Testis (tissue), 3 donors: ENCODE data around the gene ULK4. TPM values are rescaled to one million over a fixed set of nuclear protein-coding genes. Genes with fewer than 3 reads are reported as not detected.

Experiments
- DNase-seq: peaks from one replicate; pipeline ENCODE4 v3.0.0-alpha.2; 2019
- H3K27ac ChIP-seq, 2 donors: fragments of 200-600 bp; sonication (generic); one replicate each; pipeline ENCODE4 v1.5.1; 2019
- H3K27me3 ChIP-seq: fragments of 200-600 bp; sonication (generic); one replicate; pipeline ENCODE4 v1.5.1; 2019
- H3K36me3 ChIP-seq: fragments of 200-600 bp; sonication (generic); one replicate; pipeline ENCODE4 v1.5.1; 2017; ENCODE audit warnings: low read depth; ENCODE audit errors: missing control alignments
- H3K4me1 ChIP-seq: fragments of 200-600 bp; sonication (generic); one replicate; pipeline ENCODE4 v1.5.1; 2019
- H3K4me3 ChIP-seq, 2 donors: fragments of 200-600 bp; sonication (generic); one replicate each; pipeline ENCODE4 v1.5.1; 2017 to 2019
- H3K9me3 ChIP-seq: fragments of 200-600 bp; sonication (generic); one replicate; pipeline ENCODE4 v1.5.1; 2017
- CTCF ChIP-seq, 3 experiments: fragments of 450-650 bp in 2 of 3; fragments of 200-600 bp in 1 of 3; sonication (generic) in 1 of 3; IDR thresholded peaks; one replicate each; pipeline ENCODE4 v1.5.1; 2016 to 2019; ENCODE audit warnings: antibody characterized with exemption in 3 of 3, mild to moderate bottlenecking in 2 of 3, moderate library complexity in 1 of 3
- POLR2A ChIP-seq: fragments of 450-650 bp; IDR thresholded peaks from one replicate; pipeline ENCODE4 v1.6.1; 2017; ENCODE audit warnings: antibody characterized with exemption, mild to moderate bottlenecking, moderate library complexity
- WGBS, 2 donors: methylation state at CpG; one replicate each; pipeline ENCODE4 v1.1.5; 2018; 5-methylcytosine and 5-hydroxymethylcytosine counted together
- intact Hi-C: fragments of 100-400 bp; cut with DNase I; formaldehyde crosslinking; loops from one replicate; pipeline ENCODE4 v1.15.1; 2023; ENCODE audit warnings: low total_unique reads
- polyA plus RNA-seq: library from polyadenylated mRNA; stranded (reverse); fragments of 350-450 nt; fragmentation: Illumina TruSeq; extraction: RNeasy Lipid Tissue Mini Kit (QIAGEN cat#74804); gene quantifications from one replicate; pipeline ENCODE4 v1.2.3, GENCODE V29; 2014; ENCODE audit warnings: low read depth, low replicate concordance; ENCODE audit not compliant: insufficient read depth
- total RNA-seq, 2 donors: library from RNA; depleted of rRNA; stranded (reverse); fragments of >200 nt; gene quantifications; one replicate each; pipeline ENCODE4 v1.2.3, GENCODE V29; 2016

Gene ULK4
- total and polyA plus RNA-seq, 3 donors from 2014 or later, result 45.7 to 91.6 (median 47.4) TPM

DNA sequence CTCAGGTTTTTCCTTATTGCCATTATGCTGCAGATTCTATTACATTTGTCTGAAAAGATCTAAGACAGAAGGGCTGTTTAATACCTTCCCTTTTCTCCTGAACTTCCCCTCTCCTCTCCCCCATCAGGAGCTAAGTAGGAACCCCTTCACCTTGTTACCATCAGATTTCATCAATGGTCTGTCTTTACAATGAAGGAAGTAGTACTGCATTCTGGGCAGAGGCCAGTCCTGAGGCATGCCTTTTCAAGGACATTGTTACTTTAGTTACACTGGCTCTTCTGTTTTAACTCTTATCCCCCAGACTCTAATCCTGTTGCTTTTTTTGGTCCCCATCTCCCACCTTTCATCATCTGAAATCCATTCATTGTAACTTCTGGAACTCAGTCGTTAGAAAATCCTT lies 754.5 kb downstream of the ULK4 start:
- Histone ChIP-seq H3K4me3 (no peak overlapping the region), H3K9me3 (no peaks in the 10 kb centered on the region), H3K27me3 (no peaks in the 10 kb centered on the region), H3K4me1 (peaks cover 51% of the 10 kb centered on the region), H3K36me3 (no peaks in the 10 kb centered on the region), H3K27ac (no peak overlapping the region)
- TF ChIP-seq POLR2A (no peak), CTCF (IDR thresholded peaks at IDR 0.05) (no peak)
- WGBS, 2 donors, result 8 to 21% methylated on average over 1 of the region's 1 CpG
- intact Hi-C loops, result no loop called here
- peak; percentile 20 for DNase-seq

DNA sequence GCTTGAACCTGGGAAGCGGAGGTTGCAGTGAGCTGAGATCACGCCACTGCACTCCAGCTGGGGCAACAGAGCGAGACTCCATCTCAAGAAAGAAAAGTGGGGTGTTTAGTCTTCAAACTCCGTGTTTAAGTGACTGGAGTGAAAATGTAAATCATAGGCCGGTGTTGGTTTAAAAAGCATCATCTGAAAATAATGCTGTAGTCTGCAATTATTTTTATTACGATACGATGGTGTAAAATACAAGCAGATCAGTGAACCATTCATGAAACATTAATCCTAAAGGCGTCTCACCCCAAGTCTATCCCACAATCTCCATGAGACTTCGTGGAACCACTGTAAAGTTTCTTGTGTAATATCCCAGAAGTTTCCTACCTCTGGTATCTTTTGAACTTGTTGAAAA lies 756.3 kb downstream of the ULK4 start:
- Histone ChIP-seq H3K4me3 (no peak overlapping the region), H3K9me3 (no peaks in the 10 kb centered on the region), H3K27ac (no peak overlapping the region), H3K36me3 (no peaks in the 10 kb centered on the region), H3K27me3 (no peaks in the 10 kb centered on the region), H3K4me1 (peaks cover 57% of the 10 kb centered on the region)
- intact Hi-C loops, result no loop called here
- WGBS, 2 donors, result 79 to 87% methylated on average over 9 of the region's 9 CpGs
- TF ChIP-seq POLR2A (no peak), CTCF (IDR thresholded peaks at IDR 0.05) (no peak)
- DNase-seq, result no peak

- H3K27ac ChIP-seq, result no peak overlapping the region
- peaks cover 57% of the 10 kb centered on the region for H3K4me1 ChIP-seq
- no peaks in the 10 kb centered on the region for H3K27me3 ChIP-seq
- 69 to 75% methylated on average over 1 of the region's 1 CpG for WGBS, 2 donors
- intact Hi-C loops, result no loop called here
- DNase-seq, result no peak
- no peak overlapping the region for H3K4me3 ChIP-seq
- TF ChIP-seq CTCF (IDR thresholded peaks at IDR 0.05), result no peak
- TF ChIP-seq POLR2A, result no peak
- no peaks in the 10 kb centered on the region for H3K36me3 ChIP-seq
- no peaks in the 10 kb centered on the region for H3K9me3 ChIP-seq
Measured at GRCh38 chr3:41204369-41204768, 757.5 kb downstream of the ULK4 start.

DNA sequence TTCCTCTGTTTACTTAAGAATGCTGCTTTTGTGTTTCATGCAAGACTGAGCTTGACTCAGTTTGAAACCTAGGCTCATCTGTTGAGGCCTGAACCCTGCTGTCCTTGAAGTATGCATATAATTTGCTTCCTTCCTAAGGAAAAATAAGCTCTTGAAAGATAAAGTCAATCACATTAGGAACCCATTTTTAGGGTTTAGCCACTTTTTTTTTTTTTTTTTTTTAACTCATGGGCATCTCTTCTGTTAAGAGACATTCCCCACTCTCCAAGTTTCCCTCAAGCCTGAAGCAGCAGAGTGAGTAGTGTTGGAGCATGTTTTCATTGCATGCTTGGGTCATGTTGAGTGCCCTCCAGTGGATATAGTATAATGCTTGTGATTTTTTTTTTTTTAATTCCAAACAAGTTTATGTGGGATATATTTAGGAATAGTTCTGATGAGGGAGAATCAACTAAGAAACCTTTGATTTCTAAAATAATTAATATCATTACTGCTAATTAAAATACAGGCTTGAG lies 759.0 kb downstream of the ULK4 start:
- no peaks in the 10 kb centered on the region for H3K9me3 ChIP-seq
- no peak overlapping the region for H3K27ac ChIP-seq
- intact Hi-C loops, result no loop called here
- TF ChIP-seq POLR2A (no peak), CTCF (IDR thresholded peaks at IDR 0.05) (peak in 1 of 3 experiments; percentile 17)
- peaks cover 45% of the 10 kb centered on the region for H3K4me1 ChIP-seq
- no peaks in the 10 kb centered on the region for H3K27me3 ChIP-seq
- no peak overlapping the region for H3K4me3 ChIP-seq
- peak; percentile 36 for DNase-seq
- no peaks in the 10 kb centered on the region for H3K36me3 ChIP-seq

- no peaks in the 10 kb centered on the region for H3K9me3 ChIP-seq
- H3K4me3 ChIP-seq, result no peak overlapping the region
- intact Hi-C loops, result no loop called here
- peak overlapping the region in 1 of 2 donors; percentile 99 for H3K27ac ChIP-seq
- H3K4me1 ChIP-seq, result peaks cover 39% of the 10 kb centered on the region
- TF ChIP-seq CTCF (IDR thresholded peaks at IDR 0.05), result no peak
- TF ChIP-seq POLR2A, result no peak
- WGBS, 2 donors, result 22% methylated on average over 5 of the region's 5 CpGs
- DNase-seq, result no peak
- H3K27me3 ChIP-seq, result no peaks in the 10 kb centered on the region
- no peaks in the 10 kb centered on the region for H3K36me3 ChIP-seq
Measured at GRCh38 chr3:41202075-41202833, 759.6 kb downstream of the ULK4 start.
